Astrocyte of the spinal cord (primary cell): ENCODE results near the gene SHC3.

Experiments
- DNase-seq: peaks from one replicate; pipeline ENCODE4 v3.0.0; 2011; ENCODE audit warnings: low read depth, low spot score
- H3K4me3 ChIP-seq: 2 replicates; pipeline ENCODE4 v1.5.1; 2011; ENCODE audit warnings: low read depth, mild to moderate bottlenecking, low read length, moderate library complexity
- in situ Hi-C: cut with HindIII; loops from 2 replicates; pipeline ENCODE4 v1.10.0; 2017; ENCODE audit warnings: low sequenced_read_pairs
- TF ChIP-seq, protein P1 (sequence below): IDR thresholded peaks from 2 replicates; pipeline ENCODE4 v1.5.1; 2012; ENCODE audit warnings: low read depth, mild to moderate bottlenecking, low read length, inconsistent platforms

The SHC3 gene

DNA sequence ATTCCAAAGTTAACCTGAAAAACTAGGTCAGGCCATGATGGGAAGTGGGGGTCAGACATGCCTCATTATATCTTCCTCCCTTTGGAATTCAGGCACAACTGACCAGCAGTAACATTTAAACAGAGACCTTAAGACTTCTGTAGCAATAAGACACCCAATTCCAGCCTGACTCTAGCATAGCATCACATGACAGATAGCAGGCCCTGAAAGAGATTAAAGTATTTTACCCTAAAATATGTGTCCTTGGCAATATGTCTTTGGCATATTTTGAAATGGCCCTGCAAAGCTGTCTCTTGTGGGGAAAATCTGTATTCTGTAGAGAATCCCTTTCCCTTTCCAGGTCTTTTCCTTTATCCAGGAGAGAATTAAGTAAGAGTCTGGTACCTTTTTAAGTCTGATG lies 153.1 kb downstream of the SHC3 start:
- no peak overlapping the region for H3K4me3 ChIP-seq
- DNase-seq = no peak
- TF ChIP-seq, protein P1, sequence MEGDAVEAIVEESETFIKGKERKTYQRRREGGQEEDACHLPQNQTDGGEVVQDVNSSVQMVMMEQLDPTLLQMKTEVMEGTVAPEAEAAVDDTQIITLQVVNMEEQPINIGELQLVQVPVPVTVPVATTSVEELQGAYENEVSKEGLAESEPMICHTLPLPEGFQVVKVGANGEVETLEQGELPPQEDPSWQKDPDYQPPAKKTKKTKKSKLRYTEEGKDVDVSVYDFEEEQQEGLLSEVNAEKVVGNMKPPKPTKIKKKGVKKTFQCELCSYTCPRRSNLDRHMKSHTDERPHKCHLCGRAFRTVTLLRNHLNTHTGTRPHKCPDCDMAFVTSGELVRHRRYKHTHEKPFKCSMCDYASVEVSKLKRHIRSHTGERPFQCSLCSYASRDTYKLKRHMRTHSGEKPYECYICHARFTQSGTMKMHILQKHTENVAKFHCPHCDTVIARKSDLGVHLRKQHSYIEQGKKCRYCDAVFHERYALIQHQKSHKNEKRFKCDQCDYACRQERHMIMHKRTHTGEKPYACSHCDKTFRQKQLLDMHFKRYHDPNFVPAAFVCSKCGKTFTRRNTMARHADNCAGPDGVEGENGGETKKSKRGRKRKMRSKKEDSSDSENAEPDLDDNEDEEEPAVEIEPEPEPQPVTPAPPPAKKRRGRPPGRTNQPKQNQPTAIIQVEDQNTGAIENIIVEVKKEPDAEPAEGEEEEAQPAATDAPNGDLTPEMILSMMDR = no peak
- in situ Hi-C loops = no loop called here

DNA sequence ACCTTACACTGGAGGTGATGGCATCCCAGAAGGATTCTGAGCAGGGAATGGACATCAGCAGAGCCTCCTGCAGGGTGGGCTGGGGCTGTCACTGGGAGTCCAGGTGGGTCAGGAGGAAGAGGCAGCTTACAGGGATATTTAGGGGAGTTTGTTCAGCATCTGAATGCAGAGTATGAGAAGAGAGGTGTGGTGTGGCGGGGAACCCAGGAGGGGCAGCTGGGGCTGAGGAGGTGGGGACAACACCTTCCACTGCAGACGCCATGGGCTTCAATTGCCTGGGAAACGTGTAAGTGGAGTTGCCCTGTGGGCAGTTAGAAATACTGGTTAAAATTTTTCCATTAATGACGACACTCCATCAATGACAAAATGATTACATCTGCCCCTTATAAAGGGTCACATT lies 153.9 kb downstream of the SHC3 start:
- in situ Hi-C loops = no loop called here
- no peak for DNase-seq
- TF ChIP-seq, protein P1 = no peak
- no peak overlapping the region for H3K4me3 ChIP-seq

DNA sequence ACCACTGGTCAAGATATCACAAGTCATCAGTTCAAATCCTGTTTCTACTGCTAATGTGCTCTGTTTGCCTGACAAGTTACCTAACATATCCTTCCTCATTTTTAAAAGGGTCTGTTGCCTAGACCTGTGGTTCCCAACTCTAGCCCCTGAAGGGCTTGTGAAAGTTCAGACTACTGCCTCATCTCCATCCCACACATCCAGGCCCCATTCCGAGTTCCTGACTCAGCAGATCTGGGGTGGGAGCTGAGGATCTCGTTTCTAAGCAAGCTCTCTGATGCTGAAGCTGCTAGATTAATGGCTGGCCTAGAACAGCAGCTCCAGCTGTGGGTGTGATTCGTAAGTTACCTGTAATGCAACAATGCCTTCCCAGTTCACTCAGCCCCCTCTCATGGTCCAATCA lies 154.9 kb downstream of the SHC3 start:
- DNase-seq = no peak
- H3K4me3 ChIP-seq = no peak overlapping the region
- in situ Hi-C loops = no loop called here
- TF ChIP-seq, protein P1 = no peak

DNA sequence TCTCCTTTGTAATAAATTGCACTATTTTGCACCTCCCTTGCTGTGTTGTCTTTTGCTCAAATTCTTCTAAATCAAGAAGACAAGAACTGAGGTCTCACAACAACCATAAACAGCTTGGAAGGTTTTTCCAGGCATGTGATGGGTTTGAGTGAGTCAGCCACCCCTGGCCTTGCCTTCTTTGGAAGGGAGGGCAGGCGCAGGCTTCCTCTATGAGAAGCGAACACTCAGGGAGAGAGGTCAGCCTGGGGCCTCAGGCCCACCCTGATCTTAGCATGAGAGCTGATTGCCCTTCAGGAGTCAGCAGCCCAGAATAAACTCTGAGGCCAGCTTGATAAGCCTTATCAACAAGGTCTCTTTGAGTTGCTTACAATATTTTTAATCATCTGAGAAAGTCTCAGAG lies 155.7 kb downstream of the SHC3 start:
- peak; percentile 69 for DNase-seq
- H3K4me3 ChIP-seq = no peak overlapping the region
- TF ChIP-seq, protein P1 = no peak
- in situ Hi-C loops = no loop called here

DNA sequence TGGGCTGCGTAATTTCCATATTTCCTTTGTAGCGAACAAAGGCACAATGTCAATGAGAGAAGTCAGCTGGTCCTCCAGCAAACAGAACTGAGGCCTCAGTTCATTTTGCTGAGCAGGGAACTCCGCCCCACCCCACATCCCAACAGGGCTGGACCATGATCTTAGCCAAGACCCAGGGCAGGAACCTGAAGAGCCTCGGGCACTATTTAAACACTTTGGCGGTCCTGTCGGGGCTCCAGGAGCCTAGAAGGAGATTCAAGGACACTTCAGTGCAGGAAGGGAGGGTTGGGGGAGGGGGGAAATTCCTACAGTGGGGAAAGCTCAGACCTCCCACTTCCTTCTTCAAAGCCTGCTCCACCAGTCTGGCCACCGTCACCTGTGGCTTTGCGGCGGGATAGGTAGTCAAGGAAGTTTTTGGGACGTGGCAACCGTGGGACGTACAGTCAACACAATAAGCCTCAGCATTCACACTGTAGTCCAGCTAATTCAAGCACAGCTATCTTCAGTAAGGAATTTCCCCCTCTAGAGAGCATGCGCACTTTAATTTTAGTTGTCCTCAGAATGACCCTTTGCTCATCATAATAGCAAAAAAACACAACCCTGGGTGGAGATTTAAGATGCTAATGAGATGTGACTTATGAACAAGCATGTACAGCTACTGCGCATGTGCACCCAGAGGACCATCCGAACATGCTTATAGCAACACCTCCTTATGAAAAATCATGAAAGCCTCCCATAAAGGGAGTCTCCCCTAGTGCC lies 156.4 kb downstream of the SHC3 start:
- no peak overlapping the region for H3K4me3 ChIP-seq
- peak; percentile 24 for DNase-seq
- in situ Hi-C loops = no loop called here
- TF ChIP-seq, protein P1 = no peak

DNA sequence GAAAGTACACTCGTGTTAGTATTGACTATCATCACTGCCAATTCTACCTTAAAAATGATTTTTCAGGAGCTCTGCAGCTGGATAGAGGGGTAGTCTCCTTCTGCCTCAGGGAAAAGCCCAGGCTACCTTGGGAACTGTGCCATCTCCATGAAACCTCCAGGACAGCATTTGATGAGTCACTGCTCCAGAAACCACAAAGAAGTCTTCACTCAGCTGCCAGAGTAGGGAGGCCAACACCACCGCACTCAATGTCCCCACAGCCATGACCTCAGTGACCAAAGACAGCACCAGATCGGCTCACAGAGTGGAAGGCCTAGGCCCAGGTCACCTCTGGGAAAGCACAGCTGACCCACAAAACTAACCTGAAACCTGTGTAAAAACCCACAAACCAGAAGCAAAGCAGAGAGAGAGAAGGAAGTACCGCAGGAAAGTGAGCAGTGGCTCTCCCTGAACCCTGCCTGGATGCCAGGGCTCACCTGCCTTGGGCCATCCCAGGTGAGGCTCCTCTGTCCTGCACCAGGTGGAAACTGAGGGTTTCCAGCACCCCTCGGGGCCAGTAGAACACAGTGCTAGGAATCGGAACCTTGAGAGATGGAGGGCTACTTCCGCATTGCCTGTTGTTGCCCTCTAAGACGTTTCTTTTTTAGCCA lies 157.3 kb downstream of the SHC3 start:
- peak; percentile 85 for DNase-seq
- in situ Hi-C loops = no loop called here
- TF ChIP-seq, protein P1 = no peak
- no peak overlapping the region for H3K4me3 ChIP-seq
